Measurements from ENCODE around the gene GAPVD1.

GRCh38 chr9:125391704-125392103, 130.1 kb downstream of the GAPVD1 start:
- TF ChIP-seq EZH2 (IDR thresholded peaks at IDR 0.05; ENCODE audit: low read length, unreplicated experiment) (no peak), EZH2phosphoT487 (IDR thresholded peaks at IDR 0.05; ENCODE audit: borderline replicate concordance, low read length) (no peak)

Data from PC-3 (cell line).